H1 (cell line): Measurements from ENCODE around the gene CLDN9. TPM values are rescaled to one million over a fixed set of nuclear protein-coding genes. Genes with fewer than 3 reads are reported as not detected.

Experiments
- CBX5 ChIP-seq: fragments of 300-800, 300-1000 bp; sonication (generic); IDR thresholded peaks from 2 replicates; pipeline ENCODE4 v1.7.1; 2016; ENCODE audit warnings: antibody characterized with exemption, low read length, low read depth
- CREB1 ChIP-seq: IDR thresholded peaks from 2 replicates; pipeline ENCODE4 v1.6.1; 2012; ENCODE audit warnings: inconsistent platforms
- EP300 ChIP-seq, 2 experiments: IDR thresholded peaks; 1 replicate in 1 of 2; 2 replicates in 1 of 2; pipeline ENCODE4 v1.6.1; 2011 to 2012; ENCODE audit warnings: low read depth in 2 of 2, low read length in 2 of 2, mild to moderate bottlenecking in 2 of 2, borderline replicate concordance in 1 of 2, inconsistent platforms in 1 of 2, moderate library complexity in 1 of 2
- GABPA ChIP-seq: IDR thresholded peaks from 2 replicates; pipeline ENCODE4 v1.6.1; 2011; ENCODE audit warnings: mild to moderate bottlenecking, low read length, moderate library complexity, borderline replicate concordance; ENCODE audit not compliant: insufficient read depth
- KDM4A ChIP-seq: IDR thresholded peaks from one replicate; pipeline ENCODE4 v1.7.1; 2012; ENCODE audit warnings: low read depth, mild to moderate bottlenecking, moderate library complexity, low read length, inconsistent platforms; ENCODE audit not compliant: severe bottlenecking
- MAX ChIP-seq: IDR thresholded peaks from 2 replicates; pipeline ENCODE4 v1.6.1; 2012; ENCODE audit warnings: inconsistent platforms
- NANOG ChIP-seq: IDR thresholded peaks from 2 replicates; pipeline ENCODE4 v1.6.1; 2011; ENCODE audit warnings: low read length, low read depth, mild to moderate bottlenecking, inconsistent platforms; ENCODE audit not compliant: insufficient read depth, poor library complexity, severe bottlenecking
- POLR2A ChIP-seq, 2 experiments: IDR thresholded peaks; 1 replicate in 1 of 2; 2 replicates in 1 of 2; pipeline ENCODE4 v1.6.1; 2011; ENCODE audit warnings: low read depth in 2 of 2, low read length in 2 of 2, mild to moderate bottlenecking in 2 of 2; ENCODE audit errors: control extremely low read depth in 1 of 2
- SAP30 ChIP-seq: fragments of 300-600 bp; sonication (generic); IDR thresholded peaks from 2 replicates; pipeline ENCODE4 v1.7.1; 2012; ENCODE audit warnings: low read length, moderate library complexity, mild to moderate bottlenecking, inconsistent platforms; ENCODE audit not compliant: insufficient read depth, insufficient replicate concordance
- SIN3A ChIP-seq, 2 experiments: IDR thresholded peaks in 1 of 2; conservative IDR thresholded peaks in 1 of 2; 2 replicates each; pipeline ENCODE4 v1.6.1; 2011 to 2012; ENCODE audit warnings: low read length in 2 of 2, improper control_type of control experiment in 1 of 2, low read depth in 1 of 2, mild to moderate bottlenecking in 1 of 2
- SP1 ChIP-seq: IDR thresholded peaks from 2 replicates; pipeline ENCODE4 v1.6.1; 2011; ENCODE audit warnings: low read depth, low read length
- TAF1 ChIP-seq: IDR thresholded peaks from 2 replicates; pipeline ENCODE4 v1.6.1; 2011; ENCODE audit warnings: mild to moderate bottlenecking, low read depth, low read length
- ZNF274 ChIP-seq: IDR thresholded peaks from 2 replicates; pipeline ENCODE4 v1.7.0; 2012; ENCODE audit warnings: low read length, borderline replicate concordance; ENCODE audit errors: extremely low read depth
- polyA plus RNA-seq, 7 experiments: library from polyadenylated mRNA; depleted of rRNA in 3 of 7; stranded (reverse) in 5 of 7; unstranded in 2 of 7; fragments of >200 nt in 5 of 7; fragments of 200-250 nt in 2 of 7; gene quantifications; 1 replicate in 5 of 7; 2 replicates in 1 of 7; 4 replicates in 1 of 7; pipeline versions ENCODE4 v1.2.1 to v1.2.3, GENCODE V29; 2011 to 2013; ENCODE audit warnings: missing spikeins in 2 of 7, mixed read lengths in 2 of 7
- total RNA-seq: library from RNA; stranded (reverse); fragmentation: NEBNext Ultra II Directional; extraction: Animal tissue kit (Norgen Biotek cat#: 25700); gene quantifications from 2 replicates; pipeline ENCODE4 v1.2.1, GENCODE V29; 2021

CLDN9 gene
- total and polyA plus RNA-seq, 2 of the 8 experiments (the other 6 are each of a cell fraction or from before 2014, with no cell fraction given), result 0.60 to 0.89 TPM

GRCh38 chr16:2968738-2969544 is 43.8 kb upstream of the CLDN9 start, which contains the start of gene PAQR4 (continued):
- TF ChIP-seq KDM4A (peak; percentile 62), CREB1 (0 out of 2 replicates have a peak, but pooled peaks have one; percentile 29), SIN3A (conservative IDR thresholded peaks at IDR 0.05 in 1 of 2, IDR thresholded peaks at IDR 0.05 in 1 of 2; ENCODE audit: low read depth in 1 of 2, low read length in 2 of 2) (peak; percentile 87 to 96; a peak in 3 of 4 replicates), CBX5 (no peak), MAX (peak; percentile 33; the same call in 1 of the 2 replicates), SP1 (no peak), NANOG (no peak), EP300 (IDR thresholded peaks at IDR 0.05; ENCODE audit: borderline replicate concordance in 1 of 2, low read depth in 2 of 2, low read length in 2 of 2) (peak in 1 of 2 experiments; percentile 16; a peak in 1 of 3 replicates), POLR2A (IDR thresholded peaks at IDR 0.05; ENCODE audit: control extremely low read depth in 1 of 2, low read depth in 2 of 2, low read length in 2 of 2) (peak in 1 of 2 experiments; percentile 59; a peak in 2 of 3 replicates), ZNF274 (no peak), SAP30 (peak; percentile 94), TAF1 (peak; percentile 43), GABPA (peak; percentile 58; the same call in 1 of the 2 replicates)
